PFSK-1 (cell line): Measurements from ENCODE around the gene P2RX2.

Experiments used
- FOXP2 ChIP-seq: optimal IDR thresholded peaks from 2 replicates; pipeline ENCODE3; 2011; ENCODE audit warnings: borderline replicate concordance, control low read depth, inconsistent platforms; ENCODE audit not compliant: insufficient read depth; ENCODE audit errors: extremely low read length, extremely low read depth
- POLR2AphosphoS5 ChIP-seq: IDR thresholded peaks from 2 replicates; pipeline ENCODE4 v1.6.1; 2012; ENCODE audit warnings: low read depth, mild to moderate bottlenecking, control low read depth, low read length, moderate library complexity
- SIN3A ChIP-seq: IDR thresholded peaks from 2 replicates; pipeline ENCODE4 v1.6.1; 2012; ENCODE audit warnings: mild to moderate bottlenecking, low read length, moderate library complexity, borderline replicate concordance; ENCODE audit not compliant: insufficient read depth
- TAF1 ChIP-seq: IDR thresholded peaks from 2 replicates; pipeline ENCODE4 v1.6.1; 2012; ENCODE audit warnings: low read length, control low read depth, borderline replicate concordance; ENCODE audit not compliant: insufficient read depth
- TF ChIP-seq, protein P1 (sequence below), 2 experiments: IDR thresholded peaks; 2 replicates each; pipeline versions ENCODE4 v1.6.1 to v1.8.0; 2011 to 2012; ENCODE audit warnings: low read depth in 2 of 2, low read length in 2 of 2, control low read depth in 1 of 2, inconsistent platforms in 1 of 2, mild to moderate bottlenecking in 1 of 2, moderate library complexity in 1 of 2; ENCODE audit not compliant: insufficient read depth in 1 of 2

The P2RX2 gene

GRCh38 chr12:132604151-132604618 lies 14.4 kb upstream of the P2RX2 start:
- TF ChIP-seq FOXP2 (no peak), TAF1 (no peak), POLR2AphosphoS5 (no peak), SIN3A (no peak)
- TF ChIP-seq, protein P1, sequence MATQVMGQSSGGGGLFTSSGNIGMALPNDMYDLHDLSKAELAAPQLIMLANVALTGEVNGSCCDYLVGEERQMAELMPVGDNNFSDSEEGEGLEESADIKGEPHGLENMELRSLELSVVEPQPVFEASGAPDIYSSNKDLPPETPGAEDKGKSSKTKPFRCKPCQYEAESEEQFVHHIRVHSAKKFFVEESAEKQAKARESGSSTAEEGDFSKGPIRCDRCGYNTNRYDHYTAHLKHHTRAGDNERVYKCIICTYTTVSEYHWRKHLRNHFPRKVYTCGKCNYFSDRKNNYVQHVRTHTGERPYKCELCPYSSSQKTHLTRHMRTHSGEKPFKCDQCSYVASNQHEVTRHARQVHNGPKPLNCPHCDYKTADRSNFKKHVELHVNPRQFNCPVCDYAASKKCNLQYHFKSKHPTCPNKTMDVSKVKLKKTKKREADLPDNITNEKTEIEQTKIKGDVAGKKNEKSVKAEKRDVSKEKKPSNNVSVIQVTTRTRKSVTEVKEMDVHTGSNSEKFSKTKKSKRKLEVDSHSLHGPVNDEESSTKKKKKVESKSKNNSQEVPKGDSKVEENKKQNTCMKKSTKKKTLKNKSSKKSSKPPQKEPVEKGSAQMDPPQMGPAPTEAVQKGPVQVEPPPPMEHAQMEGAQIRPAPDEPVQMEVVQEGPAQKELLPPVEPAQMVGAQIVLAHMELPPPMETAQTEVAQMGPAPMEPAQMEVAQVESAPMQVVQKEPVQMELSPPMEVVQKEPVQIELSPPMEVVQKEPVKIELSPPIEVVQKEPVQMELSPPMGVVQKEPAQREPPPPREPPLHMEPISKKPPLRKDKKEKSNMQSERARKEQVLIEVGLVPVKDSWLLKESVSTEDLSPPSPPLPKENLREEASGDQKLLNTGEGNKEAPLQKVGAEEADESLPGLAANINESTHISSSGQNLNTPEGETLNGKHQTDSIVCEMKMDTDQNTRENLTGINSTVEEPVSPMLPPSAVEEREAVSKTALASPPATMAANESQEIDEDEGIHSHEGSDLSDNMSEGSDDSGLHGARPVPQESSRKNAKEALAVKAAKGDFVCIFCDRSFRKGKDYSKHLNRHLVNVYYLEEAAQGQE (IDR thresholded peaks at IDR 0.05; ENCODE audit: insufficient read depth in 1 of 2, low read depth in 2 of 2, low read length in 2 of 2) = no peak

DNA sequence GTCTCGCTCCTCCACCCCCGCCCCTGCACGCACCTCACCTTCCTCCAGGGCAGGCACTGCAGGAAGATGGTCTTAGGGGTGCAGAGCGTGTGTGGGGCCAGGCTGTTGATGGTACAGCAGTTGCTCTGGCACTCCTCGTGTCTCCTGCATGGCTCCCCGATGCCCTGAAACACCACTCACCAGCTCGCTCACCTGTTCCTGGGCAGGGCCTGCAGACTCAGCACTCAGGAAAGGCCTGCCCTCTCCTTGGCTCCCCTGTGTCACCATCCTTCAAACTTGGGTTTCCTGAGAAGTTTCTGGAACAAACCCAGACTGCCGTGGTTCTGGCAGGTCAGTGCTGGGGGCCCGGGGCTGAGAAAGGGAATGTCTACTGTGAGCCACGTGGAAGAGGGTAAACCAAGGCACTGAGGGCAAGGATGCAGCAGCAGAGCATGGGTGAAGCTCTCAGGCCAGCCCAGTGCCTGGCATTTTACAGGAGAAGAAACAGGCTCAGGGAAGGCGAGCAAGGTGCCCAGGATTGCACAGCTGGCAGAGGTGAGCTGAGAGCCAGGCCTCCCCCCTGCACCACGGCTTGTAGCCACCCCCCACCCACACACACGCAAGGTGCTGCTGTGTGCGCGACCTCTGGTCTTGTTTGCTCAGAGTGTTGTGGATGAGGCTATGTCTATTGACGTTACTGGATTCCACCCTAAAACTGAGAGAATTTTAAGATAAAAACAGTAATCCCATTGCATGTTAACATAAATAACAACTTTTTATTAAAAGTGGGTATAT lies 13.7 kb upstream of the P2RX2 start:
- TF ChIP-seq SIN3A = no peak
- no peak for TF ChIP-seq TAF1
- no peak for TF ChIP-seq FOXP2
- no peak for TF ChIP-seq POLR2AphosphoS5
- TF ChIP-seq, protein P1 (IDR thresholded peaks at IDR 0.05; ENCODE audit: insufficient read depth in 1 of 2, low read depth in 2 of 2, low read length in 2 of 2) = no peak

- TF ChIP-seq, protein P1 (IDR thresholded peaks at IDR 0.05; ENCODE audit: insufficient read depth in 1 of 2, low read depth in 2 of 2, low read length in 2 of 2) = no peak
- TF ChIP-seq SIN3A (no peak), TAF1 (no peak), POLR2AphosphoS5 (no peak), FOXP2 (no peak)
These were observed 12.7 kb upstream of the P2RX2 start for GRCh38 chr12:132605892-132606291.

- TF ChIP-seq, protein P1 (IDR thresholded peaks at IDR 0.05; ENCODE audit: insufficient read depth in 1 of 2, low read depth in 2 of 2, low read length in 2 of 2) = no peak
- TF ChIP-seq TAF1 (no peak), SIN3A (no peak), FOXP2 (no peak), POLR2AphosphoS5 (no peak)
These were observed 12.1 kb upstream of the P2RX2 start for GRCh38 chr12:132606466-132606865.

- TF ChIP-seq SIN3A = no peak
- TF ChIP-seq POLR2AphosphoS5 = no peak
- no peak for TF ChIP-seq TAF1
- no peak for TF ChIP-seq FOXP2
- TF ChIP-seq, protein P1 (IDR thresholded peaks at IDR 0.05; ENCODE audit: insufficient read depth in 1 of 2, low read depth in 2 of 2, low read length in 2 of 2) = no peak
These were observed 11.6 kb upstream of the P2RX2 start for GRCh38 chr12:132606927-132607326.
